K562 (cell line): ENCODE data around the gene SLC22A23.

Experiments used
- CHD1 ChIP-seq: fragments of 200-600 bp; sonication (generic); IDR thresholded peaks from one replicate; pipeline ENCODE4 v1.6.1; 2012; ENCODE audit warnings: mild to moderate bottlenecking, moderate library complexity, low read length, inconsistent platforms
- EP300 ChIP-seq: IDR thresholded peaks from 2 replicates; pipeline ENCODE4 v1.6.1; 2012; ENCODE audit warnings: low read length, improper control_type of control experiment

DNA sequence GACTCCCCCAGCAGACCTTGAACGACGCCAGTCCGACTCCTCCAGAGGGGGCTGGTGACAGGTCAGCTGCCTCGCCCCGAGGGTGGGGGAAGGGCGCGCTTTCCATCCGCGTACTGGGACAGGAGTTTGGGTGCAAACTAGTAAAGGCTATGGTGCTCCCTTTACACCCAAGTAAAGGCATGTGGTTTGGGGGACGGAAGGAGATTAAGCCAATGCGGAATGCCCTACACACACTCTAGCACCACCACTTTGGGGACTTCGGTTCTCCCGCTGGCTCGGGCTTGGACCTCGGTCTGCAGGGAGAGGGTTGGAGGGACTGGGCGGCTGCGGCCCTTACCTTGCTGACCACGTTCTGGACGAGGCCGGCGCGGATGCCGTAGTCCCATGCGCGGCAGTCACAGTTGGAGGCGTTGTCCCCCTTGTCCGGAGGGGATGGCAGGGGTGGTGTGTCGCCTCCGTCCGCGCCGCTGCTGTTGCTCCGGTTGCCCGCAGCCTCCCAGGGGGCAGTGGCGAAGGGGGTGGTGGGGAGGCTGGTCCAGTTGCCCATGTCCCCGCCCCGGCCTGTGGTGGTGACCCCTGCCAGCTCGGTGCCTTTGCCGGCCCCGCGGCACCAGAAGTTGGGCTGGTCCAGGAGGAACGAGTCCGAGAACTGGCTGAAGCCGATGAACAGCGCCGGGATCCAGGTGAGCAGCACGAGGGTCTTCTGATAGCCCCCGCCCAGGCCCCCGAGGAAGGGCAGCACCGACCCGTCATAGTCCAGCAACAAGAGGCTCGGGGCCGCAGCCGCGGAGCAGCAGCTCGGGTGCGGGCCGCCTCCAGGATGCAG, 1.1 kb downstream of the SLC22A23 start:
- TF ChIP-seq EP300 (no peak), CHD1 (no peak)
